Retinal pigment epithelial cell (primary cell): ENCODE measurements around the gene RAB3A.

ENCODE experiments used
- DNase-seq: peaks from one replicate; pipeline ENCODE4 v3.0.0-alpha.2; 2010; ENCODE audit warnings: low read depth
- H3K4me3 ChIP-seq: 2 replicates; pipeline ENCODE4 v1.5.1; 2011; ENCODE audit warnings: mild to moderate bottlenecking, low read length, control low read depth, moderate library complexity
- TF ChIP-seq, protein P1 (sequence below): conservative IDR thresholded peaks from 2 replicates; pipeline ENCODE4 v1.5.1; 2011; ENCODE audit warnings: low read depth, low read length, control low read depth, inconsistent platforms

RAB3A gene

GRCh38 chr19:18223860-18224524 is 20.1 kb upstream of the RAB3A start:
- peak overlapping the region; percentile 48 for H3K4me3 ChIP-seq
- TF ChIP-seq, protein P1, sequence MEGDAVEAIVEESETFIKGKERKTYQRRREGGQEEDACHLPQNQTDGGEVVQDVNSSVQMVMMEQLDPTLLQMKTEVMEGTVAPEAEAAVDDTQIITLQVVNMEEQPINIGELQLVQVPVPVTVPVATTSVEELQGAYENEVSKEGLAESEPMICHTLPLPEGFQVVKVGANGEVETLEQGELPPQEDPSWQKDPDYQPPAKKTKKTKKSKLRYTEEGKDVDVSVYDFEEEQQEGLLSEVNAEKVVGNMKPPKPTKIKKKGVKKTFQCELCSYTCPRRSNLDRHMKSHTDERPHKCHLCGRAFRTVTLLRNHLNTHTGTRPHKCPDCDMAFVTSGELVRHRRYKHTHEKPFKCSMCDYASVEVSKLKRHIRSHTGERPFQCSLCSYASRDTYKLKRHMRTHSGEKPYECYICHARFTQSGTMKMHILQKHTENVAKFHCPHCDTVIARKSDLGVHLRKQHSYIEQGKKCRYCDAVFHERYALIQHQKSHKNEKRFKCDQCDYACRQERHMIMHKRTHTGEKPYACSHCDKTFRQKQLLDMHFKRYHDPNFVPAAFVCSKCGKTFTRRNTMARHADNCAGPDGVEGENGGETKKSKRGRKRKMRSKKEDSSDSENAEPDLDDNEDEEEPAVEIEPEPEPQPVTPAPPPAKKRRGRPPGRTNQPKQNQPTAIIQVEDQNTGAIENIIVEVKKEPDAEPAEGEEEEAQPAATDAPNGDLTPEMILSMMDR: no peak
- no peak for DNase-seq

DNA sequence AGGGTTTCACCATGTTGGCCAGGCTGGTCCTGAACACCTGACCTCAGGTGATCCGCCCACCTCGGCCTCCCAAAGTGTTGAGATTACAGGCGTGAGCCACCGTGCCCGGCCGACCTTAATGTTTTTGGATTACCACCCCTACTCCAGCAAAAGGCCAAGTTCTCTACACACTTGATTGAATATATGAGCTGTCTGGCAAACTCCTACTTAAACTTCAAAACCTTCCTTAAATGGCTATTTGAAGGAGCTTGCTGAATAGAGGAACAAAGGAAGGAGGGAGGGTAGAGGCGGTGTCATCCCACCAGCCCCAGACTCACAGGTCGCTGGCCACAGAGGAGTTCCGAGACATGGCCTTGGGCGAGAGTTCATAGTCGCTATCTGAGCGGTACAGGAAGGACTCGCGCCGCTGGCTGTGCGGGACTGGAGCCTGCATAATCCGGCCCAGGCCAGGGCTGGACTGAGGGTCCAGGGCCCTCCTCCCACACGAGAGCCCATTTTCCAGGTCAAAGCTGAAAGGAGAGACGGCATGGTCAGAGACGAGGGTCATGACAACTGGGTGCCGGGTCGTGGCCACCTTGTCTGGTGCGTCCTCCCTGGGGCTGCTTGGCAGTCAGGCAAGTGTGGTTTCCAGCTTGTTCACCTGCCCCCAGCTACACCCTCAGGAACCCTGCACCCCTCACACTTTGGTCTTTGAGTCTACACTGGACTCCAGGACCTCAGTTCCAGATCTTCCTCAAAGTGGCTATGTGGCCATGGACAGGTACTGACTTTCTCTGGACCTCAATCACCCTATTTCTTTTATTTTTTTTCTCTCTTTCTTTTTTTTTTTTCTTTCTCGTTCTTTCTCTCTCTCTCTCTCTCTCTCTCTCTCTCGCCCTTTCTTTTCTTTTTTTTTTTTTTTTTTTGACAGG is 18.2 kb upstream of the RAB3A start:
- TF ChIP-seq, protein P1: no peak
- no peak overlapping the region for H3K4me3 ChIP-seq
- no peak for DNase-seq

GRCh38 chr19:18220632-18221275 is 16.9 kb upstream of the RAB3A start:
- DNase-seq: no peak
- TF ChIP-seq, protein P1: no peak
- no peak overlapping the region for H3K4me3 ChIP-seq

GRCh38 chr19:18219911-18220631 is 16.2 kb upstream of the RAB3A start:
- TF ChIP-seq, protein P1: no peak
- DNase-seq: no peak
- H3K4me3 ChIP-seq: no peak overlapping the region

DNA sequence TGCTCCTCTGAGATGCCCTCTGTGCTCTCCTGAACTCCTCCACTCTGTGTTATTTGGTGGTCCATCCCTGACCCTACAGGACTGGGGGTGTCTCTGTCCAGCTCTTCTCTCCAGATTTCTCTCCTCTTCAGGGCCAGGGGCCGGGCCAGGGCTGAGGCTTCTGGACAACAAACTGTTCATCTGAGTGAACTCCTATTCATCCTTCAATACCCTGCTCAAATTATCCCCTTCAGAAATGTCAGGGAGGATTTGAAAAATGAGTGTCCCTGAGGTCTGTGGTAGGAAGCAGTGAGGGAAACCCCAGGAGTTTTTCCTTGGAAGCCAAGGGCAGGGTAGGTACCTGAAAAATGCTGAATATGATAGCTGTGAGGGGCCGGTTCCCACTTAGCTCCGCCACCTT is 14.8 kb upstream of the RAB3A start:
- TF ChIP-seq, protein P1: no peak
- H3K4me3 ChIP-seq: no peak overlapping the region
- DNase-seq: no peak

DNA sequence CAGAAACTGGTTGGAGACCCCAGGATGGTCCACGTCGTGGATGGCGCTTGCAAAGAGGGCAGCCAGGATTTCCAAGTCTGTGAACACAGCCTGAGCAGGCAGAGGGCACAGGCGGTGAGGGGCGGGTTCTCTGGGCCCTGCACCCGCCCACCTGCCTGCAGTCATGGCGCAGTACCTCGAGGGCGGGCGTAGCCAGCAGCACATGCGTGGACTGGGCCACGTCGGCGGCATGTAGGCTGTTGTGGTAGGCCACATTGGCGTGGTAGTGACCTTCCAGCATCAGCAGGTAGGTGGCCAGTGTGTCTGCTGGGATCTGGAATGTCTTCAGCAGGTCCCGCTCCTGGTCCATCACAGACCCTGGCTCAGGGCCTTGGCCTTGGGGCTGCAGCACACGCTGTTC is 14.3 kb upstream of the RAB3A start:
- TF ChIP-seq, protein P1: no peak
- H3K4me3 ChIP-seq: no peak overlapping the region

More for the DNA sequence above, 14.3 kb upstream of the RAB3A start:
- no peak for DNase-seq
